B cell (primary cell): Measurements from ENCODE around the gene SPATA6L. TPM values are rescaled to one million over a fixed set of nuclear protein-coding genes. Genes with fewer than 3 reads are reported as not detected.

Source experiments
- ATAC-seq: fragments of 200-7000 bp; cut with Tn5 transposase; one replicate; pipeline ENCODE4 v1.10.0; 2021; ENCODE audit warnings: low read depth, mild to moderate bottlenecking, moderate number of reproducible peaks, moderate library complexity
- CTCF ChIA-PET: fragments of 350-600 bp; sonication (Branson Sonifier 250); formaldehyde crosslinking; loops from one replicate; lab custom pipeline; 2021; ENCODE audit warnings: antibody characterized with exemption, inconsistent platforms; lab: Charles Lee
- POLR2A ChIA-PET: fragments of 350-600 bp; sonication (Branson Sonifier 250); formaldehyde crosslinking; loops from one replicate; lab custom pipeline; 2021; ENCODE audit warnings: antibody characterized with exemption; lab: Charles Lee
- DNase-seq: peaks from one replicate; pipeline ENCODE4 v3.0.0; 2013
- H2AFZ ChIP-seq: 2 replicates; pipeline ENCODE4 v1.6.1; 2012; ENCODE audit warnings: mild to moderate bottlenecking, low read depth, low read length; ENCODE audit not compliant: insufficient read depth, poor library complexity, severe bottlenecking
- H3K27ac ChIP-seq, 2 donors: 1 replicate in 1 of 2; 2 replicates in 1 of 2; pipeline ENCODE4 v1.5.1; 2012 to 2013; ENCODE audit warnings: low read length in 2 of 2, mild to moderate bottlenecking in 2 of 2, moderate library complexity in 1 of 2
- H3K27me3 ChIP-seq, 4 experiments: fragments of 200-600 bp in 1 of 4; sonication (generic) in 1 of 4; replicated peaks in 1 of 4; 1 replicate in 2 of 4; 2 replicates in 2 of 4; pipeline versions ENCODE4 v1.6.1 to v1.7.0; 2013 to 2016; ENCODE audit warnings: low read length in 3 of 4, mild to moderate bottlenecking in 2 of 4, mixed read lengths in 1 of 4, moderate library complexity in 1 of 4; ENCODE audit not compliant: insufficient read depth in 4 of 4, control insufficient read depth in 3 of 4; ENCODE audit errors: control extremely low read depth in 1 of 4
- H3K36me3 ChIP-seq, 2 experiments: replicated peaks in 1 of 2; 1 replicate in 1 of 2; 2 replicates in 1 of 2; pipeline versions ENCODE4 v1.6.1 to v1.7.1; 2013; ENCODE audit warnings: low read length in 1 of 2; ENCODE audit not compliant: insufficient read depth in 2 of 2, control insufficient read depth in 1 of 2; ENCODE audit errors: control extremely low read depth in 1 of 2, extremely low read depth in 1 of 2
- H3K4me1 ChIP-seq, 2 donors: fragments of 200-600 bp in 1 of 2; sonication (generic) in 1 of 2; 1 replicate in 1 of 2; 2 replicates in 1 of 2; pipeline versions ENCODE4 v1.5.1 to v1.6.1; 2013 to 2017; ENCODE audit warnings: low read length in 2 of 2; ENCODE audit not compliant: control insufficient read depth in 2 of 2, insufficient read depth in 2 of 2
- H3K4me2 ChIP-seq: replicated peaks from 2 replicates; pipeline ENCODE3; 2012; ENCODE audit warnings: mild to moderate bottlenecking, low read depth, low read length; ENCODE audit not compliant: poor library complexity, severe bottlenecking
- H3K4me3 ChIP-seq, 5 experiments: fragments of 200-600 bp in 1 of 5; sonication (generic) in 1 of 5; 1 replicate in 3 of 5; 2 replicates in 2 of 5; pipeline versions ENCODE4 v1.5.1 to v1.7.0; 2011 to 2016; ENCODE audit warnings: low read length in 4 of 5, mild to moderate bottlenecking in 4 of 5, low read depth in 2 of 5, control low read depth in 1 of 5, moderate library complexity in 1 of 5; ENCODE audit not compliant: insufficient read depth in 1 of 5; ENCODE audit errors: control extremely low read depth in 1 of 5, extremely low read depth in 1 of 5
- H3K79me2 ChIP-seq: fragments of 200-600 bp; sonication (generic); one replicate; pipeline ENCODE4 v1.6.0; 2016; ENCODE audit warnings: low read length; ENCODE audit not compliant: control insufficient read depth, insufficient read depth
- H3K9ac ChIP-seq: fragments of 200-600 bp; sonication (generic); 2 replicates; pipeline ENCODE4 v1.6.1; 2017; ENCODE audit warnings: mild to moderate bottlenecking, low read length, moderate library complexity
- H3K9me3 ChIP-seq, 3 donors: one replicate each; pipeline versions ENCODE4 v1.6.1 to v1.7.1; 2013; ENCODE audit warnings: low read length in 2 of 3; ENCODE audit not compliant: control insufficient read depth in 2 of 3, insufficient read depth in 1 of 3; ENCODE audit errors: control extremely low read depth in 1 of 3
- H4K20me1 ChIP-seq: 2 replicates; pipeline ENCODE4 v1.6.0; 2012; ENCODE audit warnings: mild to moderate bottlenecking, low read length; ENCODE audit not compliant: insufficient read depth, control insufficient read depth, poor library complexity, severe bottlenecking
- H3K27ac Mint-ChIP-seq: one replicate; pipeline ENCODE4 v1.8.0; 2021; ENCODE audit warnings: mixed read lengths
- H3K27me3 Mint-ChIP-seq: one replicate; pipeline ENCODE4 v1.8.0; 2021; ENCODE audit warnings: mixed read lengths
- H3K4me1 Mint-ChIP-seq: one replicate; pipeline ENCODE4 v1.8.0; 2021; ENCODE audit warnings: mixed read lengths
- H3K4me3 Mint-ChIP-seq: one replicate; pipeline ENCODE4 v1.8.0; 2021; ENCODE audit warnings: mixed read lengths
- H3K9me3 Mint-ChIP-seq: one replicate; pipeline ENCODE4 v1.8.0; 2022; ENCODE audit warnings: mixed read lengths; ENCODE audit not compliant: insufficient read depth
- EZH2 ChIP-seq: IDR thresholded peaks from 2 replicates; pipeline ENCODE4 v1.6.1; 2012; ENCODE audit warnings: borderline replicate concordance, low read depth, mild to moderate bottlenecking, moderate library complexity, low read length; ENCODE audit not compliant: insufficient read depth, poor library complexity, severe bottlenecking
- WGBS: methylation state at CpG from one replicate; pipeline ENCODE4 v1.1.5; 2013; ENCODE audit warnings: missing lambda C conversion rate; ENCODE audit not compliant: insufficient coverage; 5-methylcytosine and 5-hydroxymethylcytosine counted together
- intact Hi-C: fragments of 100-400 bp; cut with micrococcal nuclease; formaldehyde crosslinking; loops from one replicate; pipeline ENCODE4 v1.10.0; 2022
- polyA plus RNA-seq: library from polyadenylated mRNA; depleted of rRNA; stranded (reverse); fragments of >200 nt; gene quantifications from 2 replicates; pipeline ENCODE4 v1.2.3, GENCODE V29; 2012
- total RNA-seq, 2 donors: library from RNA; stranded (reverse); fragments of 120-200 nt in 1 of 2; gene quantifications; 1 replicate in 1 of 2; 2 replicates in 1 of 2; pipeline versions ENCODE4 v1.2.3 to v1.2.4, GENCODE V29; 2013 to 2022
- TF ChIP-seq, protein P1 (sequence below): fragments of 200-600 bp; IDR thresholded peaks from one replicate; pipeline ENCODE4 v1.8.0; 2022; ENCODE audit warnings: antibody characterized with exemption, mild to moderate bottlenecking

SPATA6L gene
- total and polyA plus RNA-seq, 2 donors (not counting 1 experiment from before 2014, with no cell fraction given): 0.09 to 1.2 TPM

DNA sequence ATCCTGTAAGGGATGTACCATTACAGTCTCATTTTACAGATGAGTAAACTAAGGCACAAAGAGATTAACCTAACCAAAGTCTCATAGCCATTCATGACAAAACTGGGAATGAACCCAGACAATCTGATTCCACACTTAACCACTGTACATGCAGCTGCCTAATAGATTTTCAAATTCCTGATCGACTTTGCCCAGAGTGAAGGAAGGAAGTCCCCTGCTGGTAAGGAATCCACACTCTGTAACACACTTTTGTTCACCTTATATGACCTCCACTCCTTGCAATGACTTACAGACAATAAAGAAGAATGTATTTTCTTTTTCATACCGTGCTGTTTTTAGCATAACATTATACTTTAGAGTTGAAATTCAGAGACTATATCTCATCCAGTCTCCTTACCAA, 35.4 kb downstream of the SPATA6L start:
- H3K4me1 Mint-ChIP-seq: no peaks in the 10 kb centered on the region
- Histone ChIP-seq H3K27ac (no peak overlapping the region), H3K9me3 (no peaks in the 10 kb centered on the region), H2AFZ (no peak overlapping the region), H3K4me3 (no peak overlapping the region), H3K9ac (no peak overlapping the region), H4K20me1 (no peaks in the 10 kb centered on the region), H3K79me2 (no peaks in the 10 kb centered on the region), H3K4me2 (no peak overlapping the region), H3K4me1 (no peaks in the 10 kb centered on the region), H3K36me3 (no peaks in the 10 kb centered on the region), H3K27me3 (peaks cover 0 to 7% (median 3%) of the 10 kb centered on the region in 4 experiments)
- H3K9me3 Mint-ChIP-seq: no peaks in the 10 kb centered on the region
- ChIA-PET POLR2A (no interaction called here), CTCF (no interaction called here)
- H3K4me3 Mint-ChIP-seq: no peak overlapping the region
- TF ChIP-seq EZH2: no peak
- TF ChIP-seq, protein P1, sequence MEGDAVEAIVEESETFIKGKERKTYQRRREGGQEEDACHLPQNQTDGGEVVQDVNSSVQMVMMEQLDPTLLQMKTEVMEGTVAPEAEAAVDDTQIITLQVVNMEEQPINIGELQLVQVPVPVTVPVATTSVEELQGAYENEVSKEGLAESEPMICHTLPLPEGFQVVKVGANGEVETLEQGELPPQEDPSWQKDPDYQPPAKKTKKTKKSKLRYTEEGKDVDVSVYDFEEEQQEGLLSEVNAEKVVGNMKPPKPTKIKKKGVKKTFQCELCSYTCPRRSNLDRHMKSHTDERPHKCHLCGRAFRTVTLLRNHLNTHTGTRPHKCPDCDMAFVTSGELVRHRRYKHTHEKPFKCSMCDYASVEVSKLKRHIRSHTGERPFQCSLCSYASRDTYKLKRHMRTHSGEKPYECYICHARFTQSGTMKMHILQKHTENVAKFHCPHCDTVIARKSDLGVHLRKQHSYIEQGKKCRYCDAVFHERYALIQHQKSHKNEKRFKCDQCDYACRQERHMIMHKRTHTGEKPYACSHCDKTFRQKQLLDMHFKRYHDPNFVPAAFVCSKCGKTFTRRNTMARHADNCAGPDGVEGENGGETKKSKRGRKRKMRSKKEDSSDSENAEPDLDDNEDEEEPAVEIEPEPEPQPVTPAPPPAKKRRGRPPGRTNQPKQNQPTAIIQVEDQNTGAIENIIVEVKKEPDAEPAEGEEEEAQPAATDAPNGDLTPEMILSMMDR: no peak
- intact Hi-C loops: no loop called here
- ATAC-seq (no peak), DNase-seq (no peak)
- H3K27ac Mint-ChIP-seq: no peak overlapping the region
- no CpG with 5 or more reads among the region's 2 CpGs for WGBS
- H3K27me3 Mint-ChIP-seq: peaks cover 3% of the 10 kb centered on the region

GRCh38 chr9:4622016-4622415, 44.3 kb downstream of the SPATA6L start:
- H3K9ac ChIP-seq: no peak overlapping the region
- H3K4me3 ChIP-seq: no peak overlapping the region
- Mint-ChIP-seq H3K4me3 (no peak overlapping the region), H3K9me3 (no peaks in the 10 kb centered on the region), H3K27me3 (no peaks in the 10 kb centered on the region), H3K27ac (no peak overlapping the region), H3K4me1 (no peaks in the 10 kb centered on the region)
- no peak overlapping the region for H3K27ac ChIP-seq
- no peaks in the 10 kb centered on the region for H4K20me1 ChIP-seq
- H3K9me3 ChIP-seq: no peaks in the 10 kb centered on the region
- DNase-seq (no peak), ATAC-seq (no peak)
- POLR2A ChIA-PET: no interaction called here
- H3K4me1 ChIP-seq: no peaks in the 10 kb centered on the region
- no peak for TF ChIP-seq EZH2
- TF ChIP-seq, protein P1: no peak
- WGBS: 91% methylated on average over 9 of the region's 10 CpGs
- CTCF ChIA-PET: interaction anchor here (0.9 to 1.0 kb wide), 2 partner anchors 17 to 23 kb away, joined by 3 read pairs; no protein-coding TSS in a partner anchor
- H3K27me3 ChIP-seq: peaks cover 0 to 5% (median 3%) of the 10 kb centered on the region in 4 experiments
- H3K36me3 ChIP-seq: no peaks in the 10 kb centered on the region
- H3K79me2 ChIP-seq: no peaks in the 10 kb centered on the region
- H2AFZ ChIP-seq: no peak overlapping the region
- intact Hi-C loops: no loop called here
- H3K4me2 ChIP-seq: no peak overlapping the region
